ENCODE data around the gene LCA5L.
"Not testable (repeated sequence)": the region's sequence is repeated elsewhere in the genome, so short reads cannot be mapped to it uniquely, and the experiment has no call there.

The LCA5L gene

GRCh38 chr21:39451332-39452206 lies 6.0 kb upstream of the LCA5L start, which contains the start of gene SH3BGR:
Gene SH3BGR, plus strand, starts transcription at chr21:39451970. Its CDS starts 127 bp downstream, at chr21:39452097.
- no peak for DNase-seq (ENCODE audit: low read depth in 2 of 2)

GRCh38 chr21:39447264-39447663 lies 1.7 kb upstream of the LCA5L start:
- no peak for DNase-seq (ENCODE audit: low read depth in 2 of 2)

GRCh38 chr21:39444421-39445180 lies 977 bp downstream of the LCA5L start:
- no peak for DNase-seq (ENCODE audit: low read depth in 2 of 2)

- DNase-seq (ENCODE audit: low read depth in 2 of 2) = peak in 1 of 2 donors; percentile 14
Observed at GRCh38 chr21:39441502-39442475, 3.8 kb downstream of the LCA5L start.

- DNase-seq (ENCODE audit: low read depth in 2 of 2) = no peak
Observed at GRCh38 chr21:39439232-39439631, 6.3 kb downstream of the LCA5L start.

- DNase-seq (ENCODE audit: low read depth in 2 of 2) = no peak
Observed at GRCh38 chr21:39434950-39435349, 10.6 kb downstream of the LCA5L start.

GRCh38 chr21:39430954-39431353 lies 14.6 kb downstream of the LCA5L start:
- DNase-seq (ENCODE audit: low read depth in 2 of 2) = no peak

GRCh38 chr21:39430457-39430856 lies 15.1 kb downstream of the LCA5L start:
- no peak for DNase-seq (ENCODE audit: low read depth in 2 of 2)

GRCh38 chr21:39430016-39430415 lies 15.6 kb downstream of the LCA5L start:
- DNase-seq (ENCODE audit: low read depth in 2 of 2) = no peak

GRCh38 chr21:39429445-39429844 lies 16.1 kb downstream of the LCA5L start:
- DNase-seq (ENCODE audit: low read depth in 2 of 2) = no peak

GRCh38 chr21:39422527-39423241 lies 22.9 kb downstream of the LCA5L start:
- no peak for DNase-seq (ENCODE audit: low read depth in 2 of 2)

GRCh38 chr21:39419204-39419603 lies 26.4 kb downstream of the LCA5L start:
- not testable (repeated sequence) for DNase-seq (ENCODE audit: low read depth in 2 of 2)

GRCh38 chr21:39406065-39406464 lies 39.5 kb downstream of the LCA5L start:
- DNase-seq (ENCODE audit: low read depth in 2 of 2) = no peak

GRCh38 chr21:39400173-39400572 lies 45.4 kb downstream of the LCA5L start:
- no peak for DNase-seq (ENCODE audit: low read depth in 2 of 2)

GRCh38 chr21:39397646-39398385 lies 47.8 kb downstream of the LCA5L start:
- no peak for DNase-seq (ENCODE audit: low read depth in 2 of 2)

GRCh38 chr21:39392981-39393380 lies 52.6 kb downstream of the LCA5L start:
- no peak for DNase-seq (ENCODE audit: low read depth in 2 of 2)

- no peak for DNase-seq (ENCODE audit: low read depth in 2 of 2)
Observed at GRCh38 chr21:39390212-39390765, 55.3 kb downstream of the LCA5L start.

GRCh38 chr21:39388811-39389155 lies 56.8 kb downstream of the LCA5L start:
- DNase-seq (ENCODE audit: low read depth in 2 of 2) = no peak

GRCh38 chr21:39388038-39388810 lies 57.4 kb downstream of the LCA5L start:
- peak; percentile 87 to 90 for DNase-seq (ENCODE audit: low read depth in 2 of 2)
